Activated CD8-positive, alpha-beta T cell treated with anti-CD3 and anti-CD28 coated beads for 36 hours (primary cell): ENCODE measurements around the gene MAPK8IP3. TPM values are rescaled to one million over a fixed set of nuclear protein-coding genes. Genes with fewer than 3 reads are reported as not detected.

ENCODE experiments used
- ATAC-seq: fragments of 200-7000 bp; cut with Tn5 transposase; one replicate; pipeline ENCODE4 v1.10.0; 2021; ENCODE audit warnings: mild to moderate bottlenecking, moderate library complexity
- CTCF ChIA-PET: fragments of 350-600 bp; sonication (Branson Sonifier 250); formaldehyde crosslinking; loops from one replicate; lab custom pipeline; 2021; ENCODE audit warnings: antibody characterized with exemption; lab: Charles Lee
- POLR2A ChIA-PET: fragments of 350-600 bp; sonication (Branson Sonifier 250); formaldehyde crosslinking; loops from one replicate; lab custom pipeline; 2021; ENCODE audit warnings: antibody characterized with exemption; lab: Charles Lee
- DNase-seq: peaks from one replicate; pipeline ENCODE4 v3.0.0-alpha.2; 2020
- H3K27ac Mint-ChIP-seq: one replicate; pipeline ENCODE4 v1.8.0; 2021; ENCODE audit warnings: mild to moderate bottlenecking, mixed read lengths
- H3K27me3 Mint-ChIP-seq: one replicate; pipeline ENCODE4 v1.8.0; 2021; ENCODE audit warnings: mixed read lengths
- H3K36me3 Mint-ChIP-seq: one replicate; pipeline ENCODE4 v1.8.0; 2021; ENCODE audit warnings: low read depth, mixed read lengths
- H3K4me1 Mint-ChIP-seq: one replicate; pipeline ENCODE4 v1.8.0; 2021; ENCODE audit warnings: low read depth, mixed read lengths
- H3K4me3 Mint-ChIP-seq: one replicate; pipeline ENCODE4 v1.8.0; 2021; ENCODE audit warnings: mild to moderate bottlenecking, moderate library complexity, mixed read lengths
- H3K9me3 Mint-ChIP-seq: one replicate; pipeline ENCODE4 v1.8.0; 2021; ENCODE audit warnings: mixed read lengths
- CTCF ChIP-seq: fragments of 200-600 bp; IDR thresholded peaks from one replicate; pipeline ENCODE4 v1.8.0; 2022; ENCODE audit warnings: antibody characterized with exemption, mild to moderate bottlenecking
- intact Hi-C: fragments of 100-400 bp; cut with micrococcal nuclease; formaldehyde crosslinking; loops from one replicate; pipeline ENCODE4 v1.10.0; 2022
- total RNA-seq, 2 experiments: library from RNA; stranded (reverse); gene quantifications; one replicate each; pipeline ENCODE4 v1.2.3, GENCODE V29; 2021

MAPK8IP3 gene
- total RNA-seq, 2 experiments from 2014 or later: 58.4 to 65.1 TPM

GRCh38 chr16:1773703-1774447, 67.9 kb downstream of the MAPK8IP3 start:
- H3K27me3 Mint-ChIP-seq: no peaks in the 10 kb centered on the region
- peaks cover 14% of the 10 kb centered on the region for H3K4me1 Mint-ChIP-seq
- ChIA-PET POLR2A (interaction anchor here (0.9 to 2.7 kb wide), 6 partner anchors 9 to 187 kb away, joined by 3 to 12 read pairs (median 4); partner anchors contain the start of genes MAPK8IP3, NUBP2 and SPSB3), CTCF (interaction anchor here (0.8 to 1.8 kb wide), 2 partner anchors 9 to 51 kb away, joined by 4 to 15 read pairs; partner anchors contain the start of genes NUBP2 and SPSB3)
- intact Hi-C loops: no loop called here
- peak overlapping the region; percentile 100 for H3K4me3 Mint-ChIP-seq
- no peak for TF ChIP-seq CTCF
- H3K9me3 Mint-ChIP-seq: no peaks in the 10 kb centered on the region
- peak overlapping the region; percentile 72 for H3K27ac Mint-ChIP-seq
- H3K36me3 Mint-ChIP-seq: peaks cover 12% of the 10 kb centered on the region
- ATAC-seq (no peak), DNase-seq (peak; percentile 35)

GRCh38 chr16:1774448-1774780, 68.4 kb downstream of the MAPK8IP3 start:
- TF ChIP-seq CTCF: no peak
- Mint-ChIP-seq H3K27ac (no peak overlapping the region), H3K4me3 (peak overlapping the region; percentile 100), H3K9me3 (no peaks in the 10 kb centered on the region), H3K27me3 (no peaks in the 10 kb centered on the region), H3K4me1 (peaks cover 14% of the 10 kb centered on the region), H3K36me3 (peaks cover 12% of the 10 kb centered on the region)
- DNase-seq (no peak), ATAC-seq (no peak)
- CTCF ChIA-PET: interaction anchor here (0.8 to 1.8 kb wide), 3 partner anchors 8 to 155 kb away, joined by 3 to 15 read pairs (median 4); partner anchors contain the start of genes NUBP2 and SPSB3
- intact Hi-C loops: no loop called here
- POLR2A ChIA-PET: interaction anchor here (0.9 to 2.2 kb wide), 5 partner anchors 8 to 186 kb away, joined by 3 to 7 read pairs (median 4); partner anchors contain the start of genes NUBP2 and SPSB3

GRCh38 chr16:1775006-1775845, 69.2 kb downstream of the MAPK8IP3 start:
- intact Hi-C loops: no loop called here
- peak overlapping the region; percentile 27 for H3K4me3 Mint-ChIP-seq
- ATAC-seq: no peak
- no peaks in the 10 kb centered on the region for H3K27me3 Mint-ChIP-seq
- no peak for TF ChIP-seq CTCF
- ChIA-PET CTCF (interaction anchor here (1.0 to 1.8 kb wide), 2 partner anchors 7 to 154 kb away, joined by 3 to 15 read pairs; partner anchors contain the start of genes NUBP2 and SPSB3), POLR2A (interaction anchor here (1.3 to 2.2 kb wide), 3 partner anchors 8 to 185 kb away, joined by 3 to 7 read pairs (median 5); partner anchors contain the start of genes NUBP2 and SPSB3)
- no peak for DNase-seq
- H3K36me3 Mint-ChIP-seq: peaks cover 9% of the 10 kb centered on the region
- H3K4me1 Mint-ChIP-seq: peaks cover 12% of the 10 kb centered on the region
- H3K9me3 Mint-ChIP-seq: no peaks in the 10 kb centered on the region
- no peak overlapping the region for H3K27ac Mint-ChIP-seq

DNA sequence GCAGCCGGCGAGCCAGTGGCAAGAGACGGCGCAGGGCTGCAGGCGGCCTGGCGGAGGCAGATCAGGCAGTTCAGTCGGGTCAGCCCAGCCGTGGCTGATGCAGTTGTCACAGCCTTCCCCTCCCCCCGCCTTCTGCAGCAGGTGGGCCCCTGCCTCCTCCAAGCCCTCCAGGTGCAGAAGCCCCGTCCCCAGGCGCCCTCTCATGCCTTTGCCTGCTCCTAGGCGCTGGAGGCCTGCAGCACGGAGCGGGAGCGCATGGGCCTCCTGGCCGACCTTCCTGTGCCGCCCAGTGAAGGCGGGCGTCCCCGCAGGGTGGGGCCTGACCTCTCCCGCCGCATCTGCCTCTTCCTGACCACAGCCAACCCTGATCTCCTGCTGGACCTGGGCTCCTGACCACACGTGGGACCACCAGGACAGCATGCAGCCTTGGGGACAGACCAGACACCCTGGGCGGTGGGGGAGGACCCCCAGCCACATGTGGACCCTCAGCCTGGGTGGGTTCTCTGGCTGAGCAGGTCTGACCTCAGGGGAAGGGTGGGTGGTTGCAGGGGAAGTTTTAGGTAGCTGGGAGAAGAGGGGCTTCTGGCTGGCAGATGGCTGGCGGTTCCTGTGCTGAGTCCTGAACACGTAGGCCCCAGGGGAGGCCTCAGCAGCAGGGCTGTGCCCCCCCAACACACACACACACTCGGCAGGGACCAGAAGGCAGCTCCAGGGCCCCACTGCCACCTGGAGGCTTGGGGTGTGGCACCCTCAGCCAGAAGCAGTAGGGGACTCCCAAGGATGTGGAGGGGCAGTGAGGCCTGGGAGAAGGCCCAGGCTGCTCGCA, 70.1 kb downstream of the MAPK8IP3 start:
- no peaks in the 10 kb centered on the region for H3K27me3 Mint-ChIP-seq
- DNase-seq (no peak), ATAC-seq (no peak)
- TF ChIP-seq CTCF: no peak
- H3K36me3 Mint-ChIP-seq: peaks cover 9% of the 10 kb centered on the region
- no peak overlapping the region for H3K4me3 Mint-ChIP-seq
- POLR2A ChIA-PET: no interaction called here
- H3K9me3 Mint-ChIP-seq: no peaks in the 10 kb centered on the region
- intact Hi-C loops: no loop called here
- CTCF ChIA-PET: no interaction called here
- H3K27ac Mint-ChIP-seq: no peak overlapping the region
- peaks cover 11% of the 10 kb centered on the region for H3K4me1 Mint-ChIP-seq
